ENCODE results near the gene CCDC9.

- no peak for TF ChIP-seq CTCF (IDR thresholded peaks at IDR 0.05)
- TF ChIP-seq EZH2phosphoT487 (IDR thresholded peaks at IDR 0.05) = no peak
Observed at GRCh38 chr19:47210180-47210490, 46.2 kb upstream of the CCDC9 start.

Data from neural progenitor cell (in vitro differentiated cells).